ENCODE data around the gene RAB41. TPM values are rescaled to one million over a fixed set of nuclear protein-coding genes. Genes with fewer than 3 reads are reported as not detected.
A peak's percentile ranks its signal among the peaks of the same experiment; 100 is the strongest.
"Not testable (repeated sequence)": the region's sequence is repeated elsewhere in the genome, so short reads cannot be mapped to it uniquely, and the experiment has no call there.

Gene RAB41
- total and polyA plus RNA-seq, 8 donors, result 0.71 to 1.9 (median 1.3) TPM; not detected in 2

GRCh38 chrX:70268034-70268433 is 13.9 kb upstream of the RAB41 start, which contains the start of gene ARR3:
Gene ARR3, plus strand, starts transcription at chrX:70268334. Its CDS starts 1,052 bp downstream, at chrX:70269386.
- Histone ChIP-seq H3K4me3 (no peak within 1 kb of the TSS), H3K4me1 (no peaks in the 10 kb centered on the region), H3K9me3 (no peaks in the 10 kb centered on the region), H3K27me3 (no peaks in the 10 kb centered on the region), H3K36me3 (no peaks in the 10 kb centered on the region), H3K27ac (no peak within 1 kb of the TSS)
- ATAC-seq, result no peak
- DNase-seq, result no peak
- TF ChIP-seq CTCF (IDR thresholded peaks at IDR 0.05), result no peak
- intact Hi-C loops (cut with DNase I), result no loop called here

GRCh38 chrX:70274029-70274428 is 7.9 kb upstream of the RAB41 start:
- H3K36me3 ChIP-seq; H3K27ac ChIP-seq; H3K4me1 ChIP-seq; H3K27me3 ChIP-seq; H3K4me3 ChIP-seq; ATAC-seq; intact Hi-C loops (cut with DNase I); H3K9me3 ChIP-seq; DNase-seq: not testable (repeated sequence)

GRCh38 chrX:70279081-70279480 is 2.9 kb upstream of the RAB41 start:
- ATAC-seq, result no peak
- Histone ChIP-seq H3K9me3 (no peaks in the 10 kb centered on the region), H3K36me3 (no peaks in the 10 kb centered on the region), H3K27ac (no peak overlapping the region), H3K4me1 (no peaks in the 10 kb centered on the region), H3K27me3 (no peaks in the 10 kb centered on the region), H3K4me3 (no peak overlapping the region)
- no peak for TF ChIP-seq CTCF (IDR thresholded peaks at IDR 0.05)
- intact Hi-C loops (cut with DNase I), result no loop called here
- DNase-seq, result no peak

GRCh38 chrX:70280573-70280972 is 1.4 kb upstream of the RAB41 start:
- intact Hi-C loops (cut with DNase I), result no loop called here
- ATAC-seq, result no peak

GRCh38 chrX:70289168-70289792 is 7.3 kb downstream of the RAB41 start:
- Histone ChIP-seq H3K4me1 (peaks cover 3 to 7% of the 10 kb centered on the region in 2 donors), H3K27ac (peak overlapping the region in 1 of 2 donors; percentile 64), H3K27me3 (no peaks in the 10 kb centered on the region), H3K36me3 (peaks cover 0 to 29% of the 10 kb centered on the region in 2 donors), H3K4me3 (peak overlapping the region; percentile 43 to 52), H3K9me3 (no peaks in the 10 kb centered on the region)
- DNase-seq, result no peak
- intact Hi-C loops (cut with DNase I), result no loop called here
- TF ChIP-seq CTCF (IDR thresholded peaks at IDR 0.05), result no peak
- ATAC-seq, result no peak

More at GRCh38 chrX:70280573-70280972, 1.4 kb upstream of the RAB41 start:
- H3K27me3 ChIP-seq, result no peaks in the 10 kb centered on the region
- DNase-seq, result no peak
- TF ChIP-seq CTCF (IDR thresholded peaks at IDR 0.05), result no peak
- H3K36me3 ChIP-seq, result peaks cover 0 to 11% of the 10 kb centered on the region in 2 donors
- no peak overlapping the region for H3K27ac ChIP-seq
- no peaks in the 10 kb centered on the region for H3K9me3 ChIP-seq
- no peaks in the 10 kb centered on the region for H3K4me1 ChIP-seq
- H3K4me3 ChIP-seq, result no peak overlapping the region

Measured in left lung (tissue), 10 donors.